HG02642 (cell line): Measurements from ENCODE around the gene ANAPC7.
"Not testable (repeated sequence)": the region's sequence is repeated elsewhere in the genome, so short reads cannot be mapped to it uniquely, and the experiment has no call there.

Experiments used
- ATAC-seq: cut with Tn5 transposase; IDR thresholded peaks from one replicate; pipeline ENCODE4 v1.9.1; 2021; ENCODE audit warnings: mild to moderate bottlenecking; ENCODE audit not compliant: unreplicated experiment, poor library complexity

The ANAPC7 gene

GRCh38 chr12:110378131-110378790 is 25.2 kb downstream of the ANAPC7 start:
- ATAC-seq, result not testable (repeated sequence)

GRCh38 chr12:110373962-110374611 is 29.4 kb downstream of the ANAPC7 start:
- ATAC-seq, result no peak

GRCh38 chr12:110373425-110373824 is 30.1 kb downstream of the ANAPC7 start:
- ATAC-seq, result no peak

- ATAC-seq, result no peak
These were observed 30.5 kb downstream of the ANAPC7 start for GRCh38 chr12:110373025-110373424.

- ATAC-seq, result no peak
These were observed 31.5 kb downstream of the ANAPC7 start for GRCh38 chr12:110372056-110372425.

- peak; percentile 75 for ATAC-seq
These were observed 32.0 kb downstream of the ANAPC7 start for GRCh38 chr12:110371408-110372055.

GRCh38 chr12:110370732-110371231 is 32.7 kb downstream of the ANAPC7 start:
- peak; percentile 15 for ATAC-seq

- no peak for ATAC-seq
These were observed 33.5 kb downstream of the ANAPC7 start for GRCh38 chr12:110369992-110370391.

- no peak for ATAC-seq
These were observed 36.2 kb downstream of the ANAPC7 start for GRCh38 chr12:110367181-110367864.

- no peak for ATAC-seq
These were observed 37.0 kb downstream of the ANAPC7 start for GRCh38 chr12:110366321-110367142.

- no peak for ATAC-seq
These were observed 37.8 kb downstream of the ANAPC7 start for GRCh38 chr12:110365489-110366320.

GRCh38 chr12:110361216-110361615 is 42.3 kb downstream of the ANAPC7 start:
- ATAC-seq, result no peak

GRCh38 chr12:110358384-110359097 is 45.0 kb downstream of the ANAPC7 start:
- not testable (repeated sequence) for ATAC-seq

GRCh38 chr12:110355073-110355472 is 48.4 kb downstream of the ANAPC7 start:
- no peak for ATAC-seq

- ATAC-seq, result no peak
These were observed 49.2 kb downstream of the ANAPC7 start for GRCh38 chr12:110354172-110354780.

- no peak for ATAC-seq
These were observed 50.1 kb downstream of the ANAPC7 start for GRCh38 chr12:110353211-110353965.

GRCh38 chr12:110352401-110352800 is 51.1 kb downstream of the ANAPC7 start:
- no peak for ATAC-seq
